ENCODE measurements around the gene PELI2. TPM values are rescaled to one million over a fixed set of nuclear protein-coding genes. Genes with fewer than 3 reads are reported as not detected.

PELI2 gene
- total RNA-seq, 1 donor from 2014 or later: 13.2 TPM

GRCh38 chr14:56173365-56173922 is 55.2 kb downstream of the PELI2 start:
- no peak for DNase-seq

- no peak for DNase-seq
Measured at GRCh38 chr14:56175773-56176172, 57.6 kb downstream of the PELI2 start.

- DNase-seq: no peak
Measured at GRCh38 chr14:56176530-56176929, 58.3 kb downstream of the PELI2 start.

- no peak for DNase-seq
Measured at GRCh38 chr14:56177036-56177435, 58.8 kb downstream of the PELI2 start.

- no peak for DNase-seq
Measured at GRCh38 chr14:56180754-56181542, 62.7 kb downstream of the PELI2 start.

GRCh38 chr14:56181681-56182085 is 63.5 kb downstream of the PELI2 start:
- DNase-seq: no peak

GRCh38 chr14:56182410-56182809 is 64.2 kb downstream of the PELI2 start:
- DNase-seq: no peak

GRCh38 chr14:56183631-56184157 is 65.5 kb downstream of the PELI2 start:
- DNase-seq: no peak

GRCh38 chr14:56185992-56186391 is 67.8 kb downstream of the PELI2 start:
- no peak for DNase-seq

GRCh38 chr14:56187736-56188135 is 69.5 kb downstream of the PELI2 start:
- DNase-seq: no peak

- DNase-seq: no peak
Measured at GRCh38 chr14:56189307-56189706, 71.1 kb downstream of the PELI2 start.

- DNase-seq: no peak
Measured at GRCh38 chr14:56193347-56193746, 75.1 kb downstream of the PELI2 start.

GRCh38 chr14:56194042-56194441 is 75.8 kb downstream of the PELI2 start:
- no peak for DNase-seq

- peak; percentile 57 for DNase-seq
Measured at GRCh38 chr14:56195223-56195622, 77.0 kb downstream of the PELI2 start.

GRCh38 chr14:56195704-56196103 is 77.5 kb downstream of the PELI2 start:
- peak; percentile 54 for DNase-seq

GRCh38 chr14:56196274-56196673 is 78.1 kb downstream of the PELI2 start:
- DNase-seq: no peak

GRCh38 chr14:56197150-56197549 is 78.9 kb downstream of the PELI2 start:
- no peak for DNase-seq

GRCh38 chr14:56198438-56198837 is 80.2 kb downstream of the PELI2 start:
- no peak for DNase-seq

- no peak for DNase-seq
Measured at GRCh38 chr14:56199095-56199981, 81.1 kb downstream of the PELI2 start.

- no peak for DNase-seq
Measured at GRCh38 chr14:56199982-56200577, 81.9 kb downstream of the PELI2 start.

- no peak for DNase-seq
Measured at GRCh38 chr14:56202256-56202655, 84.0 kb downstream of the PELI2 start.

- no peak for DNase-seq
Measured at GRCh38 chr14:56205881-56206280, 87.7 kb downstream of the PELI2 start.

All from tongue (tissue), 2 donors.